ENCODE results near the gene ANKRD65. TPM values are rescaled to one million over a fixed set of nuclear protein-coding genes. Genes with fewer than 3 reads are reported as not detected.
"Not testable (repeated sequence)": the region's sequence is repeated elsewhere in the genome, so short reads cannot be mapped to it uniquely, and the experiment has no call there.

The ANKRD65 gene
- polyA plus RNA-seq, 2 donors = 10.6 to 12.4 TPM

DNA sequence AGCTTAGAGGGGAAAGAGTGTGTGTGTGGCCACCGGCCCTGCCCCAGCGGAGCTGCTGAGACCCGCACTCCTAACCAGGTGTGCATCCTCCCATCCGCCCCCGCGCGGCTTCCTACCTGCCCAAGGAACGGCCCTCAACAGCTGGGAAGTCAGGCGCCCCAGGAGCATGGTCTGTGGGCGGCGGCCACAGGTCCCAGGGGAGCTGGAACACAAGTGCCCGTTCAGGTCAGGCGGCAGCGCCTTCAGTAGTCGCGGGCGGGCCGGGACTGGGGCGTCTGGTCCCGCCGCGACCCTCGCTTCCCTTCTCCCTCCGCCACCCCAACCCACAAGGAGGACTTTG lies 46.5 kb downstream of the ANKRD65 start:
- Histone ChIP-seq H3K36me3 (ENCODE audit: control insufficient read depth in 2 of 2, insufficient read depth in 2 of 2, low read length in 1 of 2) (peaks cover 0 to 3% of the 10 kb centered on the region in 2 donors), H3K9me3 (ENCODE audit: control insufficient read depth in 2 of 2, insufficient read depth in 1 of 2, low read depth in 1 of 2, low read length in 1 of 2) (no peaks in the 10 kb centered on the region), H3K4me1 (ENCODE audit: control insufficient read depth in 2 of 2, insufficient read depth in 2 of 2, low read length in 1 of 2) (peaks cover 11 to 13% of the 10 kb centered on the region in 2 donors), H3K4me3 (ENCODE audit: low read depth in 1 of 2, low read length in 2 of 2) (peak overlapping the region; percentile 75 to 97), H3K27ac (ENCODE audit: low read depth in 2 of 2, low read length in 1 of 2) (peak overlapping the region; percentile 85 to 94), H3K27me3 (ENCODE audit: control insufficient read depth in 1 of 2, insufficient read depth in 2 of 2, low read length in 2 of 2) (no peaks in the 10 kb centered on the region)
- WGBS, 2 donors = 0% methylated on average over 22 to 24 of the region's 24 CpGs

GRCh38 chr1:1373815-1374588 lies 47.1 kb downstream of the ANKRD65 start:
- peak overlapping the region in 1 of 2 donors; percentile 85 for H3K27ac ChIP-seq (ENCODE audit: low read depth in 2 of 2, low read length in 1 of 2)
- H3K36me3 ChIP-seq (ENCODE audit: control insufficient read depth in 2 of 2, insufficient read depth in 2 of 2, low read length in 1 of 2) = peaks cover 0 to 3% of the 10 kb centered on the region in 2 donors
- no peaks in the 10 kb centered on the region for H3K27me3 ChIP-seq (ENCODE audit: control insufficient read depth in 1 of 2, insufficient read depth in 2 of 2, low read length in 2 of 2)
- peaks cover 11 to 13% of the 10 kb centered on the region in 2 donors for H3K4me1 ChIP-seq (ENCODE audit: control insufficient read depth in 2 of 2, insufficient read depth in 2 of 2, low read length in 1 of 2)
- peak overlapping the region; percentile 75 to 97 for H3K4me3 ChIP-seq (ENCODE audit: low read depth in 1 of 2, low read length in 2 of 2)
- no peaks in the 10 kb centered on the region for H3K9me3 ChIP-seq (ENCODE audit: control insufficient read depth in 2 of 2, insufficient read depth in 1 of 2, low read depth in 1 of 2, low read length in 1 of 2)
- 46 to 50% methylated on average over 52 of the region's 52 CpGs for WGBS, 2 donors

DNA sequence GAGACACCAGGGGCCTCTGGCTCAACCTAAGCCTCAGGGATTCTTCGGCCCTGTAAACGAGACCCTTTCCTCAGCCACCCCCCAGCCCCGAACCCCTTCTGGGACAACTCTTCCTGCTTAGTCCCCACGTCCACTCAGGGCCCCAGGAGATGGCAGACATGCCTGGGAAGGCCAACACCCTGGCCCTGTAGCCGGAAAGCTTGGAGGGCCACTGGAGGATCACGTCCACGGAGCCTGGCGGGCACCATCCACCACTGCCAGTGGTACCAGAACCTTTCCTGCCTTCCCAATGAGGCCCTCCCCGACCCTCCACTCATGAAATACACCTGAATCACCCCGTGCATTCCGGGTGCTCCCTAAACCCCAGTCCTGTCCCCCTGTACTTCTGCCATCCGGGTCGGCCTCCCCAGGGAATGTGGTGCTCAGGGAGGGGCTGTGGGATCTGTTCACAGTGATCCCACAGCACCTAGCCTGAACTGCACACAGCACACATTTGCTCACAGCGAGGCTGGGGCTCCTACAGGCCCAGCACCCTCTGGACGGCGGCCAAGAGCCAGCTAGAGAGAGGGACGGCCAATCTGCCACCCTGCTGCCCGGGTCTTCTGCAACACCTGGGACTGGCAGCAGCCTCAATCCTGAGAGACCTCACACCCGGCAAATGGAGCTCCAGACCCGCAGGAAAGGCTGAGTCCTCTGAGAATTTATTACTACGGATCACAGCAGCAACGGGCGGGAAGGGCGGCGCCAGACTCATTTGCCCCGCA lies 47.8 kb downstream of the ANKRD65 start:
- Histone ChIP-seq H3K36me3 (ENCODE audit: control insufficient read depth in 2 of 2, insufficient read depth in 2 of 2, low read length in 1 of 2) (peaks cover 0 to 3% of the 10 kb centered on the region in 2 donors), H3K27ac (ENCODE audit: low read depth in 2 of 2, low read length in 1 of 2) (no peak overlapping the region), H3K27me3 (ENCODE audit: control insufficient read depth in 1 of 2, insufficient read depth in 2 of 2, low read length in 2 of 2) (no peaks in the 10 kb centered on the region), H3K4me3 (ENCODE audit: low read depth in 1 of 2, low read length in 2 of 2) (peak overlapping the region in 1 of 2 donors; percentile 75), H3K9me3 (ENCODE audit: control insufficient read depth in 2 of 2, insufficient read depth in 1 of 2, low read depth in 1 of 2, low read length in 1 of 2) (no peaks in the 10 kb centered on the region), H3K4me1 (ENCODE audit: control insufficient read depth in 2 of 2, insufficient read depth in 2 of 2, low read length in 1 of 2) (peaks cover 11 to 13% of the 10 kb centered on the region in 2 donors)
- 82 to 84% methylated on average over 26 of the region's 26 CpGs for WGBS, 2 donors

DNA sequence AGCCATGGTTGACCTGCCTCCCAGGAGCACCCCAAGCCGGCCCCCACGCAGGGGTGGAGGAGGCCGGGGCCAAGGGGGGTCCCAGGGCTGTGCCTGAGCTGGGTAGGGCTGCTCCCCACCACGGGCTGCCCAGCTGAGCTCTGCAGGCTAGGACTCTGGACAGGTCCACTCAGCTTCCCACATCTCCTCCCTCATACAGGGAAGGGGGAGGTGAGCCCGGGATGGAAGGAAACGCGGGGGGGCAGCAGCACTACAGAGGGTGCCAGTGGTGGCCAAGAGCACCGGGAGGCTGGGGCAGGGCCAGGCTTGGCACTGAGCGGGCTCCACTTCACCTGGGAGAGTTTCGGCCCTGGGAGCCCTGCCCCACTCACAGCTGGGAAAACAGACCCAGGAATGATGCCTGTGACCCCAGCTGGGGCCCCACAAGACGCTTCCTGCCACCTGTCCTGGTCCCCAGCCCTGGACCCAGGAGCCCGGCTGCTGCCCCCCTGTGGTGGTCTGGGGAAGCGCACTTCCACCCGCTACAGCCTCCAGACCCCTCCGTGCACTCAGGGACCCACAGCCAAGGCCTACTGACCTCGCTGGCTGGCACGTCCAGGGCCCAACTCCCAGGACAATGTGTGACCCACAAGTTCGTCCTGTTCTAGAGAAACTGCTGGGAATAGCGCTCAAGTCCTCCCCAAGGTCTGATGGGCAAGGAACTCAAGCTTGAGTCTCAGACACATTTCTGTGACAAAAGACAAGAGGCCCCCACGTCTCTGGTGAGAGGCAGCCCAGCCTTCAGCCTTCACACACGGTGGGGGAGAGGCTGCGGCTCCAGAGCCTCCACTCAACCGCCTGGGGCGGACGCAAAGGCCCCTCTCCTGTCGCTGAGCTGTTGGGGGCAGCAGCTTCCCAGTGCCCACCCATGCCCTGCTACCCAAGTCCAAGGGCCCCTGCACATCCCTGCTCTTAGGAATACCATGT lies 49.0 kb downstream of the ANKRD65 start:
- peaks cover 11 to 13% of the 10 kb centered on the region in 2 donors for H3K4me1 ChIP-seq (ENCODE audit: control insufficient read depth in 2 of 2, insufficient read depth in 2 of 2, low read length in 1 of 2)
- peaks cover 0 to 1% of the 10 kb centered on the region in 2 donors for H3K9me3 ChIP-seq (ENCODE audit: control insufficient read depth in 2 of 2, insufficient read depth in 1 of 2, low read depth in 1 of 2, low read length in 1 of 2)
- H3K4me3 ChIP-seq (ENCODE audit: low read depth in 1 of 2, low read length in 2 of 2) = no peak overlapping the region
- H3K27me3 ChIP-seq (ENCODE audit: control insufficient read depth in 1 of 2, insufficient read depth in 2 of 2, low read length in 2 of 2) = no peaks in the 10 kb centered on the region
- WGBS, 2 donors = 31 to 34% methylated on average over 26 of the region's 26 CpGs
- no peak overlapping the region for H3K27ac ChIP-seq (ENCODE audit: low read depth in 2 of 2, low read length in 1 of 2)
- peaks cover 0 to 3% of the 10 kb centered on the region in 2 donors for H3K36me3 ChIP-seq (ENCODE audit: control insufficient read depth in 2 of 2, insufficient read depth in 2 of 2, low read length in 1 of 2)

DNA sequence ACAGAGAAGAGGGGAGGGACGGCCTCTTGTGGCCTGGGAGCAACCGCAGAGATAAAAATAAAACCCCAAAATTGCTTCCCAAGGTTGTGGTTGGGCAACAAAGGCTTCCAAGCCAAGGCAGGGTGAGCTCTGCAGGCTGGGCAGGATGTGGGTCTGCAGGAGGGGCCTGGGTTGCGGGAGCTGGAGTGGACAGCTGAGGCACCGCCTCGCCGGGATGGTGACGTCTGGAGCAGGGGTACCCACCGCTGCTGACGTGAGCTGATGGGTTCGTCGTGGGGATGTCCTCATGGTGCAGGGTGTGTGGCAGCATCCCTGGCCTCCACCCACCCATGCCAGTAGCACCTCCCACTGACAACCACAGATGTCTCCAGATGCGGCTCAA lies 49.7 kb downstream of the ANKRD65 start:
- 57 to 62% methylated on average over 12 of the region's 12 CpGs for WGBS, 2 donors
- peaks cover 0 to 5% of the 10 kb centered on the region in 2 donors for H3K9me3 ChIP-seq (ENCODE audit: control insufficient read depth in 2 of 2, insufficient read depth in 1 of 2, low read depth in 1 of 2, low read length in 1 of 2)
- H3K27me3 ChIP-seq (ENCODE audit: control insufficient read depth in 1 of 2, insufficient read depth in 2 of 2, low read length in 2 of 2) = no peaks in the 10 kb centered on the region
- peaks cover 11 to 13% of the 10 kb centered on the region in 2 donors for H3K4me1 ChIP-seq (ENCODE audit: control insufficient read depth in 2 of 2, insufficient read depth in 2 of 2, low read length in 1 of 2)
- H3K36me3 ChIP-seq (ENCODE audit: control insufficient read depth in 2 of 2, insufficient read depth in 2 of 2, low read length in 1 of 2) = peaks cover 0 to 3% of the 10 kb centered on the region in 2 donors
- H3K4me3 ChIP-seq (ENCODE audit: low read depth in 1 of 2, low read length in 2 of 2) = no peak overlapping the region
- H3K27ac ChIP-seq (ENCODE audit: low read depth in 2 of 2, low read length in 1 of 2) = no peak overlapping the region

GRCh38 chr1:1370771-1371300 lies 50.2 kb downstream of the ANKRD65 start:
- Histone ChIP-seq H3K36me3 (ENCODE audit: control insufficient read depth in 2 of 2, insufficient read depth in 2 of 2, low read length in 1 of 2) (peaks cover 0 to 3% of the 10 kb centered on the region in 2 donors), H3K27me3 (ENCODE audit: control insufficient read depth in 1 of 2, insufficient read depth in 2 of 2, low read length in 2 of 2) (no peaks in the 10 kb centered on the region)
- WGBS, 2 donors = 81 to 84% methylated on average over 16 of the region's 16 CpGs

GRCh38 chr1:1370094-1370493 lies 51.0 kb downstream of the ANKRD65 start:
- H3K4me1 ChIP-seq (ENCODE audit: control insufficient read depth in 2 of 2, insufficient read depth in 2 of 2, low read length in 1 of 2) = peaks cover 9 to 13% of the 10 kb centered on the region in 2 donors
- not testable (repeated sequence) for H3K9me3 ChIP-seq (ENCODE audit: control insufficient read depth in 2 of 2, insufficient read depth in 1 of 2, low read depth in 1 of 2, low read length in 1 of 2); H3K36me3 ChIP-seq (ENCODE audit: control insufficient read depth in 2 of 2, insufficient read depth in 2 of 2, low read length in 1 of 2); H3K4me3 ChIP-seq (ENCODE audit: low read depth in 1 of 2, low read length in 2 of 2); H3K27ac ChIP-seq (ENCODE audit: low read depth in 2 of 2, low read length in 1 of 2); H3K27me3 ChIP-seq (ENCODE audit: control insufficient read depth in 1 of 2, insufficient read depth in 2 of 2, low read length in 2 of 2)
- 93 to 94% methylated on average over 14 of the region's 14 CpGs for WGBS, 2 donors

More at GRCh38 chr1:1370771-1371300, 50.2 kb downstream of the ANKRD65 start:
- Histone ChIP-seq H3K4me3 (ENCODE audit: low read depth in 1 of 2, low read length in 2 of 2) (no peak overlapping the region), H3K9me3 (ENCODE audit: control insufficient read depth in 2 of 2, insufficient read depth in 1 of 2, low read depth in 1 of 2, low read length in 1 of 2) (peaks cover 0 to 5% of the 10 kb centered on the region in 2 donors), H3K4me1 (ENCODE audit: control insufficient read depth in 2 of 2, insufficient read depth in 2 of 2, low read length in 1 of 2) (peaks cover 9 to 13% of the 10 kb centered on the region in 2 donors), H3K27ac (ENCODE audit: low read depth in 2 of 2, low read length in 1 of 2) (no peak overlapping the region)
